IMR-90 (cell line): Measurements from ENCODE around the gene RASGRF1. TPM values are rescaled to one million over a fixed set of nuclear protein-coding genes. Genes with fewer than 3 reads are reported as not detected.

Experiments used
- ATAC-seq: fragments of 200-7000 bp; cut with Tn5 transposase; 2 replicates; pipeline ENCODE4 v1.9.1; 2020; ENCODE audit warnings: low read depth, mild to moderate bottlenecking, moderate library complexity
- BruUV-seq: library from RNA; stranded (reverse); fragments of 400-500 nt; replicated peaks from 2 replicates; lab custom pipeline; 2021; lab: Mats Ljungman, UMichigan
- CTCF ChIA-PET: fragments of 300-600 bp; formaldehyde crosslinking; extraction: SDS; loops from one replicate; lab custom pipeline; 2021; ENCODE audit warnings: antibody characterized with exemption; lab: Yijun Ruan, JAX
- POLR2A ChIA-PET: fragments of 300-600 bp; sonication (Branson Sonifier 250); formaldehyde crosslinking; loops from one replicate; lab custom pipeline; 2022; ENCODE audit warnings: antibody characterized with exemption; ENCODE audit not compliant: unreplicated experiment; lab: Charles Lee
- DNase-seq: peaks from one replicate; pipeline ENCODE4 v3.0.0; 2013
- H2AFZ ChIP-seq: replicated peaks from 2 replicates; pipeline ENCODE3; 2013; ENCODE audit warnings: low read length, mild to moderate bottlenecking; ENCODE audit not compliant: poor library complexity
- H2AK5ac ChIP-seq: 2 replicates; pipeline ENCODE4 v1.6.1; 2013; ENCODE audit warnings: low read depth, low read length, inconsistent platforms
- H2AK9ac ChIP-seq: replicated peaks from 2 replicates; pipeline ENCODE3; 2013; ENCODE audit warnings: mild to moderate bottlenecking, low read depth, low read length, moderate library complexity; ENCODE audit not compliant: poor library complexity
- H2BK120ac ChIP-seq: 2 replicates; pipeline ENCODE4 v1.6.1; 2013; ENCODE audit warnings: low read depth, low read length, inconsistent platforms
- H2BK15ac ChIP-seq: 3 replicates; pipeline ENCODE4 v1.6.1; 2013; ENCODE audit warnings: low read depth, low read length, inconsistent platforms
- H2BK20ac ChIP-seq: 2 replicates; pipeline ENCODE4 v1.6.1; 2013; ENCODE audit warnings: low read depth, mild to moderate bottlenecking, inconsistent platforms, low read length, moderate library complexity
- H2BK5ac ChIP-seq: 2 replicates; pipeline ENCODE4 v1.6.1; 2013; ENCODE audit warnings: mild to moderate bottlenecking, low read depth, low read length, inconsistent platforms; ENCODE audit not compliant: poor library complexity, severe bottlenecking
- H3K14ac ChIP-seq: replicated peaks from 2 replicates; pipeline ENCODE4 v1.6.1; 2013; ENCODE audit warnings: low read depth, low read length, inconsistent platforms
- H3K18ac ChIP-seq: 2 replicates; pipeline ENCODE4 v1.6.1; 2013; ENCODE audit warnings: low read depth, low read length, control low read depth
- H3K23ac ChIP-seq: 2 replicates; pipeline ENCODE4 v1.6.1; 2013; ENCODE audit warnings: low read depth, low read length, inconsistent platforms
- H3K27ac ChIP-seq: 2 replicates; pipeline ENCODE4 v1.5.1; 2013; ENCODE audit warnings: mild to moderate bottlenecking, control low read depth, low read length; ENCODE audit not compliant: insufficient read depth
- H3K27me3 ChIP-seq: 2 replicates; pipeline ENCODE4 v1.6.1; 2013; ENCODE audit warnings: low read length; ENCODE audit not compliant: control insufficient read depth, insufficient read depth
- H3K36me3 ChIP-seq: 2 replicates; pipeline ENCODE4 v1.6.1; 2013; ENCODE audit warnings: low read length, mixed read lengths; ENCODE audit not compliant: control insufficient read depth, insufficient read depth
- H3K4ac ChIP-seq: 2 replicates; pipeline ENCODE4 v1.6.1; 2013; ENCODE audit warnings: low read depth, low read length, inconsistent platforms
- H3K4me1 ChIP-seq: 2 replicates; pipeline ENCODE4 v1.6.1; 2013; ENCODE audit warnings: low read length, mixed read lengths; ENCODE audit not compliant: control insufficient read depth, insufficient read depth
- H3K4me2 ChIP-seq: 2 replicates; pipeline ENCODE4 v1.6.1; 2013; ENCODE audit warnings: low read depth, mild to moderate bottlenecking, control low read depth, low read length, moderate library complexity
- H3K4me3 ChIP-seq: 2 replicates; pipeline ENCODE4 v1.5.1; 2013; ENCODE audit warnings: low read depth, mild to moderate bottlenecking, control low read depth, low read length, moderate library complexity; ENCODE audit not compliant: insufficient read depth
- H3K56ac ChIP-seq: 2 replicates; pipeline ENCODE4 v1.6.1; 2013; ENCODE audit warnings: low read length, inconsistent platforms; ENCODE audit not compliant: insufficient read depth; ENCODE audit errors: extremely low read depth
- H3K79me1 ChIP-seq, 2 experiments: 2 replicates each; pipeline ENCODE4 v1.6.1; 2013; ENCODE audit warnings: low read length in 2 of 2, inconsistent platforms in 1 of 2, low read depth in 1 of 2
- H3K9ac ChIP-seq: 2 replicates; pipeline ENCODE4 v1.6.1; 2013; ENCODE audit warnings: low read depth, low read length, control low read depth
- H3K9me1 ChIP-seq: 2 replicates; pipeline ENCODE4 v1.6.1; 2013; ENCODE audit warnings: low read length, inconsistent platforms; ENCODE audit not compliant: insufficient read depth
- H3K9me3 ChIP-seq: 2 replicates; pipeline ENCODE4 v1.6.1; 2013; ENCODE audit warnings: low read length; ENCODE audit not compliant: control insufficient read depth, insufficient read depth
- H4K20me1 ChIP-seq: 2 replicates; pipeline ENCODE4 v1.6.1; 2013; ENCODE audit warnings: low read length, inconsistent platforms; ENCODE audit not compliant: insufficient read depth
- H4K5ac ChIP-seq: 2 replicates; pipeline ENCODE4 v1.6.1; 2013; ENCODE audit warnings: mild to moderate bottlenecking, low read depth, low read length, control low read depth
- H4K8ac ChIP-seq, 2 experiments: 2 replicates each; pipeline ENCODE4 v1.6.1; 2013; ENCODE audit warnings: low read depth in 2 of 2, low read length in 2 of 2, control low read depth in 1 of 2, inconsistent platforms in 1 of 2
- H4K91ac ChIP-seq: 2 replicates; pipeline ENCODE4 v1.6.1; 2013; ENCODE audit warnings: low read depth, low read length, inconsistent platforms; ENCODE audit not compliant: insufficient read depth
- BHLHE40 ChIP-seq: fragments of 150-350 bp; IDR thresholded peaks from 2 replicates; pipeline ENCODE4 v1.6.1; 2016; ENCODE audit warnings: mild to moderate bottlenecking, low read depth, low read length
- CEBPB ChIP-seq: IDR thresholded peaks from 2 replicates; pipeline ENCODE4 v1.6.1; 2012; ENCODE audit warnings: low read depth, low read length, improper control_type of control experiment
- CHD1 ChIP-seq: IDR thresholded peaks from 2 replicates; pipeline ENCODE4 v1.6.1; 2012; ENCODE audit warnings: low read depth, low read length, improper control_type of control experiment
- CTCF ChIP-seq: conservative IDR thresholded peaks from 2 replicates; pipeline ENCODE4 v1.5.1; 2012; ENCODE audit warnings: mild to moderate bottlenecking, low read depth, low read length, improper control_type of control experiment
- ELK1 ChIP-seq: fragments of 150-350 bp; IDR thresholded peaks from 2 replicates; pipeline ENCODE4 v1.6.1; 2016; ENCODE audit warnings: low read depth, mild to moderate bottlenecking, low read length, moderate library complexity, borderline replicate concordance
- MAFK ChIP-seq: IDR thresholded peaks from 2 replicates; pipeline ENCODE4 v1.6.1; 2012; ENCODE audit warnings: low read depth, low read length, improper control_type of control experiment
- MAZ ChIP-seq: IDR thresholded peaks from 2 replicates; pipeline ENCODE4 v1.6.1; 2012; ENCODE audit warnings: low read depth, mild to moderate bottlenecking, low read length, improper control_type of control experiment, moderate library complexity, borderline replicate concordance
- NFE2L2 ChIP-seq: fragments of 150-350 bp; IDR thresholded peaks from 2 replicates; pipeline ENCODE4 v1.6.1; 2016; ENCODE audit warnings: low read depth, mild to moderate bottlenecking, low read length
- RAD21 ChIP-seq: IDR thresholded peaks from 2 replicates; pipeline ENCODE4 v1.6.1; 2012; ENCODE audit warnings: low read length, improper control_type of control experiment
- RFX5 ChIP-seq: IDR thresholded peaks from 2 replicates; pipeline ENCODE4 v1.8.0; 2012; ENCODE audit warnings: low read depth, mild to moderate bottlenecking, low read length, moderate library complexity
- SMC3 ChIP-seq: fragments of 150-350 bp; IDR thresholded peaks from 2 replicates; pipeline ENCODE4 v1.6.1; 2016; ENCODE audit warnings: low read depth, mild to moderate bottlenecking, antibody characterized with exemption, low read length, moderate library complexity
- USF2 ChIP-seq: fragments of 150-350 bp; IDR thresholded peaks from 2 replicates; pipeline ENCODE4 v1.6.1; 2017; ENCODE audit warnings: mild to moderate bottlenecking, antibody characterized with exemption, low read length, low read depth
- WGBS, 2 experiments: methylation state at CpG; one replicate each; pipeline versions ENCODE4 v1.1.5 to v1.1.7; 2013; ENCODE audit warnings: missing lambda C conversion rate in 2 of 2; ENCODE audit not compliant: insufficient read length in 1 of 2; ENCODE audit errors: extremely low coverage in 2 of 2; 5-methylcytosine and 5-hydroxymethylcytosine counted together
- dilution Hi-C: fragments of 300-500 bp; cut with HindIII; formaldehyde crosslinking; loops from one replicate; pipeline ENCODE4 v1.14.3; 2018; ENCODE audit warnings: low sequenced_read_pairs; ENCODE audit not compliant: unreplicated experiment
- in situ Hi-C: fragments of 300-500 bp; cut with MboI; formaldehyde crosslinking; loops from 3 replicates; pipeline ENCODE4 v1.14.3; 2019; ENCODE audit warnings: low sequenced_read_pairs, inconsistent platforms, mixed read lengths
- intact Hi-C: fragments of 100-400 bp; cut with micrococcal nuclease; formaldehyde crosslinking; loops from 2 replicates; pipeline ENCODE4 v1.10.0; 2022
- polyA plus RNA-seq, 3 experiments: library from polyadenylated mRNA; depleted of rRNA; stranded (reverse); fragments of >200 nt; gene quantifications; 2 replicates each; pipeline ENCODE4 v1.2.3, GENCODE V29; 2012; ENCODE audit warnings: low replicate concordance in 1 of 3
- total RNA-seq: library from RNA; depleted of rRNA; stranded (reverse); fragments of >200 nt; gene quantifications from 2 replicates; pipeline ENCODE4 v1.2.3, GENCODE V29; 2012

The RASGRF1 gene
- total and polyA plus RNA-seq, 2 of the 4 experiments (the other 2 are of a cell fraction), result under 0.01 to 0.15 TPM

- TF ChIP-seq RFX5 (no peak), MAFK (no peak), SMC3 (no peak), CEBPB (no peak), ELK1 (no peak), CHD1 (no peak), USF2 (no peak), CTCF (no peak), RAD21 (no peak), BHLHE40 (no peak), NFE2L2 (no peak), MAZ (no peak)
- no peak overlapping the region for H3K14ac ChIP-seq
- no peak overlapping the region for H2AK9ac ChIP-seq
- no peaks in the 10 kb centered on the region for H4K20me1 ChIP-seq
- H3K27ac ChIP-seq, result no peak overlapping the region
- H3K36me3 ChIP-seq, result no peaks in the 10 kb centered on the region
- H2AFZ ChIP-seq, result no peak overlapping the region
- no peak overlapping the region for H2BK15ac ChIP-seq
- ATAC-seq (no peak), DNase-seq (no peak)
- H2BK20ac ChIP-seq, result no peak overlapping the region
- no peak overlapping the region for H3K9ac ChIP-seq
- 65% methylated on average over 7 of the region's 10 CpGs; no CpG with 5 or more reads in 1 of the 2 experiments for WGBS, 2 experiments
- H2AK5ac ChIP-seq, result no peak overlapping the region
- no peak overlapping the region for H3K18ac ChIP-seq
- no peak overlapping the region for H3K23ac ChIP-seq
- H3K4me3 ChIP-seq, result no peak overlapping the region
- BruUV-seq, result no TSS peak
- 0 out of 2 replicates have a peak, but pooled peaks cover 2% of the 10 kb centered on the region for H3K9me3 ChIP-seq
- no peak overlapping the region for H2BK5ac ChIP-seq
- dilution Hi-C loops, result no loop called here
- H4K8ac ChIP-seq, result no peak overlapping the region
- no peak overlapping the region for H3K4me2 ChIP-seq
- H3K4ac ChIP-seq, result no peak overlapping the region
- in situ Hi-C loops, result no loop called here
- intact Hi-C loops, result no loop called here
- peaks cover 14% of the 10 kb centered on the region for H3K27me3 ChIP-seq
- H4K5ac ChIP-seq, result no peak overlapping the region
- H4K91ac ChIP-seq, result no peak overlapping the region
- peaks cover 15% of the 10 kb centered on the region for H3K9me1 ChIP-seq
- ChIA-PET POLR2A (no interaction called here), CTCF (no interaction called here)
- no peak overlapping the region for H3K56ac ChIP-seq
- H2BK120ac ChIP-seq, result no peak overlapping the region
- H3K4me1 ChIP-seq, result peaks cover 11% of the 10 kb centered on the region
- H3K79me1 ChIP-seq, result no peaks in the 10 kb centered on the region; a peak in 1 of 4 replicates
These were observed 81.9 kb downstream of the RASGRF1 start for GRCh38 chr15:79008659-79009058.
